PFSK-1 (cell line): ENCODE data around the gene EME1.

Source experiments
- POLR2AphosphoS5 ChIP-seq: IDR thresholded peaks from 2 replicates; pipeline ENCODE4 v1.6.1; 2012; ENCODE audit warnings: low read depth, mild to moderate bottlenecking, control low read depth, low read length, moderate library complexity
- SIN3A ChIP-seq: IDR thresholded peaks from 2 replicates; pipeline ENCODE4 v1.6.1; 2012; ENCODE audit warnings: mild to moderate bottlenecking, low read length, moderate library complexity, borderline replicate concordance; ENCODE audit not compliant: insufficient read depth

DNA sequence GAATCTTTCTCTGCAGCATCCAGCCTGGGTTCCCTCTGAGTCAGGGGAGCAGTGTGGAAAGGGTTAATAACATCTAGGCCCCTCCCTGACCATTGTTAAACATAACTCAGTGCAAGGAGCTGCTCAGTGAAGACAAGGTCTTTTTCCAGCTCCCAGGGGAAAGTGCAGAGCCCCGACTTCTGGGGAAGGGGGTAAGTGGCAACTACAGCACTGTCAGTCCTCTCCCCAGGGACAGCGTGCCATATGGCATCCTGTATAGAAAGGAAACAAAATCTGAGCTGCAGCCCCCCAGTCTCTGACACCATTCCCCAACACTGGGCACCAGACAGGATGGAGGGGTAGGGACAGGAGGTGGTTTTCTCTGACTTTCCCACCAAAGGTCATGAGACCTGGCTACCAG lies 7.9 kb upstream of the EME1 start:
- TF ChIP-seq SIN3A (no peak), POLR2AphosphoS5 (no peak)
